Duodenal mucosa (tissue), 2 donors: ENCODE data around the gene DLEU7.

Experiments
- H3K27ac ChIP-seq: one replicate; pipeline ENCODE4 v1.7.0; 2013; ENCODE audit warnings: low read depth, low read length
- H3K27me3 ChIP-seq, 2 donors: one replicate each; pipeline ENCODE4 v1.7.0; 2013; ENCODE audit warnings: low read length in 2 of 2, control low read depth in 1 of 2; ENCODE audit not compliant: insufficient read depth in 2 of 2, control insufficient read depth in 1 of 2
- H3K36me3 ChIP-seq, 2 donors: one replicate each; pipeline ENCODE4 v1.7.0; 2013; ENCODE audit warnings: low read length in 2 of 2, control low read depth in 1 of 2; ENCODE audit not compliant: insufficient read depth in 2 of 2, control insufficient read depth in 1 of 2
- H3K4me1 ChIP-seq, 2 donors: one replicate each; pipeline ENCODE4 v1.7.0; 2013; ENCODE audit warnings: low read length in 2 of 2, control low read depth in 1 of 2; ENCODE audit not compliant: insufficient read depth in 2 of 2, control insufficient read depth in 1 of 2
- H3K4me3 ChIP-seq, 2 donors: one replicate each; pipeline ENCODE4 v1.7.0; 2013; ENCODE audit warnings: low read length in 2 of 2, low read depth in 1 of 2
- H3K9ac ChIP-seq, 2 donors: one replicate each; pipeline ENCODE4 v1.7.0; 2013; ENCODE audit warnings: low read length in 2 of 2, low read depth in 1 of 2
- H3K9me3 ChIP-seq, 2 donors: one replicate each; pipeline ENCODE4 v1.7.0; 2013; ENCODE audit warnings: low read length in 2 of 2, control low read depth in 1 of 2; ENCODE audit not compliant: control insufficient read depth in 1 of 2

The DLEU7 gene

DNA sequence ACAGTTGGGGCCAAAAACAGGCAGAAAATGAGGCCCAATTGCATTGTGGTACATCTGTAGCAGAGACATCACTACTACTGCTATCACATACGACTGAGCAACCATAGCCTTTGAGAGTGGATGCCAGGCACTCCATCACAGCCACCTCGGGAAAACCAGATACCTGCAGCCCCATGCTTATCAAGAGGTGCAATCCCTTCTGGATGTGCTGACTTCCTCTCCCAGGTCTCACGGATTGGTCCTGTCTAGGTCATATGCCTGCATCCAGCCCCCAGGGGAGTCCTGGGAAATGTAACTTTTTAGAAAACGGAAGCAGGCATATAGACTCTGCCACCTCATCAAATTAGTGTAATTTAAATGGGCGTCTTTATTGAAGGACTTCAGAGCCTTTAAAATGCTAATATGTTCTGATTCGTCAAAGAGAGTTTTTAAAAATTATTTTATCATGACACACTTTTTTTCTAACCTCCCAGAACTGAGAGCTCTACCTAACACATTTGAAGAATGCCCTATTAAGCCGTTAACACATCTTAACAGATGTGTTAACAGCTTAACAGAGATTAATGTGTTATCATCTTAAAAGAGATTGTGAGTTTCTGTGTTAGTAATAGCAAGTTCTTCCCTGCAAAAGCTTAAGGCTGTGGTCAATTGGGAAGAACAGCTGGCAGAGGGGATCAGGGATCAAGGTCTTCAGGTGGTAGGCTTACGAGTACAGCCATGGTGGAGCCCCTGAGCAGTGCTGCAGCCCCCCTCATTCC, 63.9 kb downstream of the DLEU7 start:
- no peaks in the 10 kb centered on the region for H3K27me3 ChIP-seq
- H3K9ac ChIP-seq = no peak overlapping the region
- no peaks in the 10 kb centered on the region for H3K36me3 ChIP-seq
- H3K27ac ChIP-seq = no peak overlapping the region
- H3K9me3 ChIP-seq = peaks cover 0 to 8% of the 10 kb centered on the region in 2 donors
- H3K4me1 ChIP-seq = no peaks in the 10 kb centered on the region
- no peak overlapping the region for H3K4me3 ChIP-seq
